Stimulated activated CD8-positive, alpha-beta memory T cell treated with anti-CD3 and anti-CD28 coated beads, Interleukin-15, amount 100 ng/mL, for 4 hours (primary cell): ENCODE results near the gene ADAMTS14.
"Not testable (repeated sequence)": the region's sequence is repeated elsewhere in the genome, so short reads cannot be mapped to it uniquely, and the experiment has no call there.

ENCODE experiments used
- DNase-seq, 2 donors: peaks; one replicate each; pipeline ENCODE4 v3.0.0-alpha.2; 2020; ENCODE audit warnings: low read depth in 2 of 2

Gene ADAMTS14

DNA sequence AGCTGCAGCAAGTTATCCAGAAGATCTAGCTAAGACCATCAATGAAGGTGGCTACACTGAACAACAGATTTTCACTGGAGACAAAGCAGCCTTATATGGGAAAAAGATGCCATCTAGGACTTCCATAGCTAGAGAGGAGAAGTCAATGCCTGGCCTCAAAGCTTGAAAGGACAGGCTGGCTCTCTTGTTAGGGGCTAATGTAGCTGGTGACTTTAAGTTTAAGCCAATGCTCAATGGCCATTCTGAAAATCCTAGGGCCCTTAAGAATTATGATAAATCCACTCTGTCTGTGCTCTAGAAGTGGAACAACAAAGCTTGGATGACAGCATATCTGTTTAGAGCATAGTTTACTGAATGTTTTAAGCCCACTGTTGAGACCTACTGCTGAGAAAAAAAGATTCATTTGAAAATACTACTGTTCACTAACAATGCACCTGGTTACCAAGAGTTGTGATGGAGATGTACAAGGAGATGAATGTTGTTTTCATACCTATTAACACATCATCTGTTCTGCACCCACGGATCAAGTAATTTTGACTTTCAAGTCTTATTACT lies 13.6 kb upstream of the ADAMTS14 start:
- DNase-seq = no peak

DNA sequence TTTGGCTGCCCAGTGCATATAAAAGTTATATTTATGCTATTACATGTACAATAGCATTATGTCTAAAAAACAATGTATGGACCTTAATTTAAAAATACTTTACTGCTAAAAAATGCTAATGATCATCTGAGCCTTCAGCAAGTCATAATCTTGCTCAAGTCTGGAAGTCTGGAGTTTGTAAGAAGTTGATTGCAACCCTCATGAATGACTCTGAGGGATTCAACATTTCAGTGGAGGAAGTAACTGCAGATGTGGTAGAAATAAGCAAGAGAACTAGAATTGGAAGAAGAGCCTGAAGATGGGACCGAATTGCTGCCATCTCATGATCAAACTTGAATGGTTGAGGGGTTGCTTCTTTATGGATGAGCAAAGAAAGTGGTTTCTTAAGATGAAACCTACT lies 13.0 kb upstream of the ADAMTS14 start:
- no peak for DNase-seq

DNA sequence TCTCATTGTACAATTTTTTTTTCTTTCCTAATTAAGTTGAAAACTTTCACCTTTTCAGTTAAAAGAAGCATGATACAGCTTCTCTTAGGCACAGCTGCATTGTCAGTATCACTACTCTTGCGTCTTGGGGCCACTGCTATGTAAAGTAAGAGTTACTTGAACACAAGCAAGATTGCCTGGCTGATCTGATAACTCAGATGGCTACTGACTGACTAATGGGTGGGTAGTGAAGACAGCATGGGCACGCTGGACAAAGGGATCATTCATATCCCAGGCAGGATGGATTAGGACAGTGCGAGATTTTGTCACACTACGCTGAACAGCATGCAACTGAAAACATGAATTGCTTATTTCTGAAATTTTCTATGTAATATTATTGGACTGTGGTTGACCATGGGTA lies 11.6 kb upstream of the ADAMTS14 start:
- no peak for DNase-seq

DNA sequence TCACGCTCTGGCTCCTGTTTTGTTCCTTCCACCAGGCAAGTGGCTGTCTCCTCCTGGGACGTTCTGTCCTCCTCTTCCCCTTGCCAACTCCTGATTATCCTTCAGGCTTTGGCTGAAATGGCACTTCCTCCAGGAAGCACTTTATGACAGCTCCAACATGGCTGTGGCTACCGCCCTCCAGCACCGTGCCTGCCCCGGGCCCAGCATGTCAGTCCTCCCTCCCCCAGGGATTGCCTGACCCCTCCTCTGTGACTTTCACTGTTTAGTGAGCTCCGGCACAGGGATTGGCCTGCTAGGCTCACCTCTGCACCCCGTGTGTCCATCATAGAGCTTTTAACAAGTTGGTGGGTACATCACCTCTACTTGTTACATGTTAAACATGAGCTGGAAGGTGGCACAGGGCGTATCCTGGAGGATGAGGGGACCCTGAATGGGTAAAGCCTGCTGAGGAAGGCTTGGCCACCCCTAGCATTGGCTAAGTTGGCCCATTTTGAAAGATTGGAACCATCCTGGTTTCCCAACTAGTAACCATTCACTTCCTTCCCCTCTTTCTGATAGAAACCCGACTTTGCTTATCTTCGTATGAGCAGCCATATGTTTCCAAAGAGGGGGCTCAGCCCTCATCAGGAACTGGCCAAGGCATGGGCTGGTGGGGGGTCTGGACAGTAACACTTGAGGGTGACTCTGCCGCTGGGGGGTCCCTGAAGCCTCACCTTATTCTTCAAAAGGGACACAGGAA lies 10.5 kb upstream of the ADAMTS14 start:
- DNase-seq = no peak

GRCh38 chr10:70662362-70663220 lies 9.7 kb upstream of the ADAMTS14 start:
- DNase-seq = no peak

DNA sequence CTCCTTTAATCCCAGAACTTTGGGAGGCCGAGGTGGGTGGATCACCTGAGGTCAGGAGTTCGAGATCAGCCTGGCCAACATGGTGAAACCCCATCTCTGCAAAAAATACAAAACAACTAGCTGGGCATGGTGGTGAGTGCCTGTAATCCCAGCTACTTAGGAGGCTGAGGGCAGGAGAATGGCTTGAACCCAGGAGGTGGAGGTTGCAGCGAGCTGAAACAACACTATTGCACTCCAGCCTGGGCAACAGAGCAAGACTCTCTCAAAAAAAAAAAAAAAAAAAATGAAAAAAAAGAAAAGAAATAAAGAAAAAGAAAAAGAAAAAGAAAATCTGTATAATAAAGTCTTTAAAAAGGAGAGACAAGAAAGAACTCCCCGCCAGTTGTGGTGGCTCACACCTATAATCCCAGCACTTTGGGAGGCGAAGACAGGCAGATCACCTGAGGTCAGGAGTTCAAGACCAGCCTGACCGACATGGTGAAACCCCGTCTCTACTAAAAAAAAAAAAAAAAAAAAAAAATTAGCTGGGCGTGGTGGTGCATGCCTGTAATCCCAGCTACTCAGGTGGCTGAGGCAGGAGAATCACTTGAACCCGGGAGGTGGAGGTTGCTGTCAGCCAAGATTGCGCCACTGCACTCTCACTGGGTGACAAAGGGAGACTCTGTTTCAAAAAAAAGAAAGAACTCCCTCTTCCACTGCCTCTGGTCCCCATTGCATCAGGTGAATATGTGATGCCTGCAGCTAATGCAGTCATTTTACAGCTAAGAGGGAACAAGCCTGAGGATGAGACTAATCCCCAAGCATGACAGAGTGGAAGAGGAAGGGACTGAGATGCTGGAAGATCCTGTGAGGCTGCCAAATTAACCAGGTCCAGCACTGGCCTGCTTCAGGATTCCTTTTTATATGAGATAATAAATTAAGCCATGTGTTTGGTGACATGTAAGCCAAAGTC lies 8.6 kb upstream of the ADAMTS14 start:
- not testable (repeated sequence) for DNase-seq

- DNase-seq = no peak
These were observed 7.6 kb upstream of the ADAMTS14 start for GRCh38 chr10:70664702-70665195.

DNA sequence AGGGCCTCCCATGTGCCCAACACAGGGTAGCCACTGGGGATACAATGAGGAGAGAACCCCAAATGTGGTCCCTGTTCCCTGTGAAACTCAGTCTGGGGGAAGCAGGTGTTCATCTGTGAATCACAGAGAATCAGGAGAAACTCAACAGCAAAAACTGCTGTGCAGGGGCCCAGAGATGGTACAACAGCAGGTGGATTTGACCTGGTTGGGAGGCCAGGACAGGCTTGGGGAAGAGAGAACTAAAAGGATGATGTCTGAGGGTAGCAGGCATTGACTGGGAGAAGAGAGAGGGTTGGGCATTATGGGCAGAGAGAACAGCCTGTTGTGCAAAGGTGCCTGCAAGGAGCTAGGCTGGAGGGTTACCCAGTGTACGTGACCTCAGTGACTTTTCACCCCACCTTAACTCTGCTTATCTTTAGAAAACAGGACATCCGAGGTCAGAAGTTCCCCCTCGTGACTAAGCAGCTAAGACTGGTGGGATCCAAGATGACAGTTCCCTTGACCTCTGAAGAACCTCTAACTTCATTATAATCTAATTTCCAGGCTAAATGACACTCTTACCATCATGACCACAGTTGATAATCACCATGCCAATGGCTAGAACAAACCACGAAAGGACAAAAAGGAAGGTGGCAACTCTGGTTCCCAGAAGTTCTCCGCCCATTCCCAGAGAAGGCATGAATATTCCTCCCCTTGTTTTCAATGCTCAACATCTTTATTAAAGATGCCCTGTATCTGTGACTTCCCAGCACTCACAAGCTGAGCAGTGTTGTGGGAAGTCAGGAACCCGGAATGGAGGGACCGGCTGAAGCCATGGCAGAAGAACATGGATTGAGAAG lies 5.1 kb upstream of the ADAMTS14 start:
- DNase-seq = no peak

GRCh38 chr10:70667818-70668217 lies 4.5 kb upstream of the ADAMTS14 start:
- DNase-seq = not testable (repeated sequence)

- DNase-seq = no peak
These were observed 3.8 kb upstream of the ADAMTS14 start for GRCh38 chr10:70668454-70668970.

GRCh38 chr10:70669015-70669414 lies 3.3 kb upstream of the ADAMTS14 start:
- no peak for DNase-seq

DNA sequence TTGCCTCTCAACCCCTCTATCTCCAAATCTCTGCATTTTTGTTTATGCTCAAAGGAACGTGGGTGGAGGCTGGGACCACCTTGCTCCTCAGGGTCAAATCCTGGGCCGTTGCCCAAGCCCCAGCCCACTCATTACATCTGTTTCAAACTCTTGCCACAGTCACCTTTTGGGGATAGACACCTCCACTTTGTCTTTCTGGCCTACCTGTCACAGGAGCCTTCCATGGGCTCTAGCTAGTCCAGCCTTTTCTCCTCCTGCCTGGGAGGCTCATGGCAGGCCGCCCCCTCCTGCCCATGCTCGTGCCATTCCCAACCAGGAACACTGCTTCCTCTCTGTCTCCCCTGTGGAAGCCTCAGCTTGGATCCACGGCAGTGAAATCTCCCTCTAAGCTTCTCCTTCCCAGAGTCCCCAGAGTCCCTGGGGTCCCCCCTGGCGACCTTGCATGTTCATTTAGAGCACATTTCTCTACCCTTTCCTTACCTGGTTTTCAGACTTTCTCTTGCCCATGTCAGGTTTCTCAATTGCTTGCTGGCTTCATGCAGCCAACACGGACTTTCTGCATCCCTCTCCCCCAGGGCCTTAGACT lies 2.5 kb upstream of the ADAMTS14 start:
- DNase-seq = no peak

DNA sequence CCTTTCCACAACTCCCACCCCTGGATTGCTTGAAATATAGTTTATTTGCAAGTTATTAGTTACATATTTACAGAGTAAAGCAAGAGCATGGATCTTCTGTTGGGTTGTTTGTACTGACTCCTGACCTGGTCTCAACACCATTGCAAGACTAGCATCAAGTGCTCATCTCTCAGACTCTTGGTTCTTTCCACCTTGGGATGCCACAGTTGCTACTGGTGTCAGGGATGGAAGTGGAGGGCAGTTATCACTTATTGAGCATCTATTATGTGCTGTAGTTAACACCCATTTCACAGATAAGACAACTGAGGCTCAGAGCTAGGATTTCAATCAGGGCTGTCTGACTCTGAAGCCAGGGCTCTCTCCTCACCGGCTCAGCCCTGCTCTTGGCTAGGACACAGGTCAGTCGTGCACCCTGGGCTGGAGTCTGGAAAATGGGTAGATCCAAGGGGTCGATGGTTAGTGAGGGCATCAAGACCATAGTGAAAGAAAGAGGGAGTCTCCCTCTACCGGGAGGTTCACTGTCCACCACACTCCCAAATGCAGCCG lies 614 bp upstream of the ADAMTS14 start:
- DNase-seq = no peak

- no peak for DNase-seq
These were observed 980 bp downstream of the ADAMTS14 start for GRCh38 chr10:70673043-70673928.

- no peak for DNase-seq
These were observed 1.7 kb downstream of the ADAMTS14 start for GRCh38 chr10:70673929-70674559.

- DNase-seq = no peak
These were observed 2.5 kb downstream of the ADAMTS14 start for GRCh38 chr10:70674560-70675495.
